Endothelial cell of umbilical vein (primary cell): ENCODE results near the gene YPEL5. TPM values are rescaled to one million over a fixed set of nuclear protein-coding genes. Genes with fewer than 3 reads are reported as not detected.

ENCODE experiments used
- BruUV-seq: library from RNA; stranded (reverse); fragments of 400-500 nt; replicated peaks from 2 replicates; lab custom pipeline; 2021; lab: Mats Ljungman, UMichigan
- CTCF ChIA-PET: fragments of 300-600, 350-600 bp; sonication (Branson Sonifier 250); formaldehyde crosslinking; loops from one replicate; lab custom pipeline; 2021; ENCODE audit warnings: antibody characterized with exemption, inconsistent platforms; lab: Charles Lee
- POLR2A ChIA-PET: fragments of 300-600, 350-600 bp; sonication (Branson Sonifier 250); formaldehyde crosslinking; loops from one replicate; lab custom pipeline; 2021; ENCODE audit warnings: antibody characterized with exemption, inconsistent platforms; lab: Charles Lee
- DNase-seq: peaks from one replicate; pipeline ENCODE4 v3.0.0-alpha.2; 2011; ENCODE audit warnings: low read depth, low spot score
- FAIRE-seq: peaks from 2 replicates; lab custom pipeline; 2011; peaks lifted over from hg19 to GRCh38; lab: Jason Lieb, UNC
- H2AFZ ChIP-seq: 2 replicates; pipeline ENCODE4 v1.6.0; 2012; ENCODE audit warnings: low read depth, low read length, control low read depth, inconsistent platforms
- H3K27ac ChIP-seq: 2 replicates; pipeline ENCODE4 v1.5.1; 2011; ENCODE audit warnings: low read depth, mild to moderate bottlenecking, control low read depth, low read length, moderate library complexity; ENCODE audit not compliant: insufficient read depth
- H3K27me3 ChIP-seq, 2 experiments: 2 replicates each; pipeline versions ENCODE4 v1.6.0 to v1.6.1; 2011; ENCODE audit warnings: low read length in 2 of 2, mixed read lengths in 1 of 2; ENCODE audit not compliant: control insufficient read depth in 2 of 2, insufficient read depth in 2 of 2
- H3K36me3 ChIP-seq, 2 experiments: 2 replicates in 1 of 2; 3 replicates in 1 of 2; pipeline ENCODE4 v1.5.1; 2011; ENCODE audit warnings: low read length in 2 of 2, mild to moderate bottlenecking in 1 of 2, moderate library complexity in 1 of 2; ENCODE audit not compliant: control insufficient read depth in 2 of 2, insufficient read depth in 2 of 2; ENCODE audit errors: extremely low read depth in 1 of 2
- H3K4me1 ChIP-seq: 3 replicates; pipeline ENCODE4 v1.5.1; 2011; ENCODE audit warnings: mild to moderate bottlenecking, low read length; ENCODE audit not compliant: control insufficient read depth, insufficient read depth; ENCODE audit errors: extremely low read depth
- H3K4me2 ChIP-seq: 2 replicates; pipeline ENCODE4 v1.6.1; 2011; ENCODE audit warnings: low read length, control low read depth, mixed read lengths; ENCODE audit not compliant: insufficient read depth
- H3K4me3 ChIP-seq, 3 experiments: fragments of 200-600 bp in 1 of 3; sonication (generic), shearing (Covaris generic) in 1 of 3; replicated peaks in 1 of 3; 2 replicates each; pipeline ENCODE4 v1.5.1; 2011 to 2016; ENCODE audit warnings: control low read depth in 3 of 3, low read length in 3 of 3, mild to moderate bottlenecking in 2 of 3, inconsistent platforms in 1 of 3, low read depth in 1 of 3, moderate library complexity in 1 of 3; ENCODE audit not compliant: insufficient read depth in 1 of 3
- H3K79me2 ChIP-seq: 2 replicates; pipeline ENCODE4 v1.6.0; 2012; ENCODE audit warnings: low read length, inconsistent platforms; ENCODE audit not compliant: control insufficient read depth, insufficient read depth
- H3K9ac ChIP-seq: replicated peaks from 2 replicates; pipeline ENCODE3; 2011; ENCODE audit warnings: low read length, control low read depth; ENCODE audit not compliant: insufficient read depth; ENCODE audit errors: extremely low read depth
- H3K9me1 ChIP-seq: replicated peaks from 3 replicates; pipeline ENCODE4 v1.6.0; 2011; ENCODE audit warnings: mild to moderate bottlenecking, low read length; ENCODE audit not compliant: control insufficient read depth, insufficient read depth; ENCODE audit errors: extremely low read depth
- H3K9me3 ChIP-seq: replicated peaks from 2 replicates; pipeline ENCODE4 v1.5.1; 2012; ENCODE audit warnings: low read length, inconsistent platforms; ENCODE audit not compliant: control insufficient read depth, insufficient read depth
- H4K20me1 ChIP-seq: replicated peaks from 2 replicates; pipeline ENCODE3; 2011; ENCODE audit warnings: mild to moderate bottlenecking, low read length; ENCODE audit not compliant: control insufficient read depth, insufficient read depth; ENCODE audit errors: extremely low read depth
- CTCF ChIP-seq, 2 donors: IDR thresholded peaks; 1 replicate in 1 of 2; 2 replicates in 1 of 2; pipeline ENCODE4 v1.5.1; 2011; ENCODE audit warnings: low read length in 2 of 2, mild to moderate bottlenecking in 2 of 2, moderate library complexity in 2 of 2, control low read depth in 1 of 2, inconsistent platforms in 1 of 2, low read depth in 1 of 2; ENCODE audit not compliant: insufficient read depth in 1 of 2; ENCODE audit errors: extremely low read depth in 1 of 2
- EZH2 ChIP-seq: IDR thresholded peaks from 2 replicates; pipeline ENCODE4 v1.6.1; 2012; ENCODE audit warnings: borderline replicate concordance, low read depth, mild to moderate bottlenecking, moderate library complexity, low read length, inconsistent platforms; ENCODE audit not compliant: severe bottlenecking
- GATA2 ChIP-seq: IDR thresholded peaks from 2 replicates; pipeline ENCODE4 v1.7.0; 2011; ENCODE audit warnings: low read depth, mild to moderate bottlenecking, moderate library complexity, mixed read lengths, low read length; ENCODE audit not compliant: insufficient read length, insufficient read depth
- MAX ChIP-seq: IDR thresholded peaks from 2 replicates; pipeline ENCODE4 v1.6.1; 2011; ENCODE audit not compliant: insufficient read depth, insufficient read length
- MYC ChIP-seq: IDR thresholded peaks from one replicate; pipeline ENCODE4 v1.6.1; 2011; ENCODE audit warnings: mild to moderate bottlenecking, low read depth, low read length
- POLR2A ChIP-seq: IDR thresholded peaks from 2 replicates; pipeline ENCODE4 v1.6.1; 2012; ENCODE audit warnings: low read depth, mild to moderate bottlenecking, control low read depth, low read length
- POLR2AphosphoS5 ChIP-seq: IDR thresholded peaks from 2 replicates; pipeline ENCODE4 v1.6.1; 2012; ENCODE audit warnings: low read depth, mild to moderate bottlenecking, control low read depth, low read length, moderate library complexity; ENCODE audit not compliant: insufficient read depth
- dilution Hi-C: fragments of 300-500 bp; cut with MboI; formaldehyde crosslinking; loops from one replicate; pipeline ENCODE4 v1.15.0; 2019; ENCODE audit warnings: low sequenced_read_pairs; ENCODE audit not compliant: extremely low pct_ligation_motif_present
- intact Hi-C: fragments of 100-400 bp; cut with micrococcal nuclease; formaldehyde crosslinking; loops from one replicate; pipeline ENCODE4 v1.10.0; 2022
- polyA plus RNA-seq, 4 experiments: library from polyadenylated mRNA; depleted of rRNA in 3 of 4; stranded (reverse) in 3 of 4; unstranded in 1 of 4; fragments of >200 nt; gene quantifications; 2 replicates each; pipeline versions ENCODE4 v1.2.1 to v1.2.3, GENCODE V29; 2011 to 2012; ENCODE audit warnings: missing spikeins in 1 of 4
- total RNA-seq: library from RNA; stranded (reverse); gene quantifications from 2 replicates; pipeline ENCODE4 v1.2.3, GENCODE V29; 2021

The YPEL5 gene
- total and polyA plus RNA-seq, 2 donors (not counting 3 experiments of a cell fraction or from before 2014, with no cell fraction given): 49.5 to 62.0 TPM

GRCh38 chr2:30149513-30149912 is 2.7 kb downstream of the YPEL5 start:
- Histone ChIP-seq H2AFZ (no peak overlapping the region), H3K9me1 (no peaks in the 10 kb centered on the region), H3K4me3 (no peak overlapping the region), H3K79me2 (no peaks in the 10 kb centered on the region), H3K9me3 (no peaks in the 10 kb centered on the region), H4K20me1 (no peaks in the 10 kb centered on the region), H3K36me3 (peaks cover 0 to 2% of the 10 kb centered on the region in 2 experiments), H3K4me2 (peak overlapping the region; percentile 42), H3K27me3 (peaks cover 0 to 2% of the 10 kb centered on the region in 2 experiments), H3K9ac (no peak overlapping the region), H3K4me1 (peaks cover 30% of the 10 kb centered on the region), H3K27ac (peak overlapping the region; percentile 3)
- ChIA-PET CTCF (interaction anchor here (8.0 kb wide), 1 partner anchor 14 kb away, joined by 101 read pairs; no protein-coding TSS in a partner anchor), POLR2A (interaction anchor here (0.8 kb wide), 1 partner anchor 16 kb away, joined by 3 read pairs; no protein-coding TSS in a partner anchor)
- FAIRE-seq (peak; percentile 15), DNase-seq (no peak)
- TF ChIP-seq MAX (no peak), POLR2A (no peak), GATA2 (peak; percentile 56), POLR2AphosphoS5 (no peak)
- dilution Hi-C loops (no loop called here), intact Hi-C loops (loop anchor here (5.0 kb wide), 3 partner anchors 83 to 563 kb away; partner anchors contain the start of genes LBH and LCLAT1)
- no TSS peak for BruUV-seq

GRCh38 chr2:30149976-30150375 is 3.2 kb downstream of the YPEL5 start:
- Histone ChIP-seq H3K79me2 (no peaks in the 10 kb centered on the region), H3K4me1 (peaks cover 33% of the 10 kb centered on the region), H4K20me1 (no peaks in the 10 kb centered on the region), H3K27me3 (no peaks in the 10 kb centered on the region), H2AFZ (no peak overlapping the region), H3K4me2 (peak overlapping the region; percentile 42), H3K9ac (no peak overlapping the region), H3K9me3 (no peaks in the 10 kb centered on the region), H3K9me1 (no peaks in the 10 kb centered on the region), H3K36me3 (peaks cover 0 to 2% of the 10 kb centered on the region in 2 experiments), H3K4me3 (no peak overlapping the region), H3K27ac (no peak overlapping the region)
- peak; percentile 71 for FAIRE-seq
- intact Hi-C loops (loop anchor here (5.0 kb wide), 3 partner anchors 82 to 562 kb away; partner anchors contain the start of genes LBH and LCLAT1), dilution Hi-C loops (no loop called here)
- no TSS peak for BruUV-seq
- CTCF ChIA-PET: interaction anchor here (0.7 to 8.0 kb wide), 3 partner anchors 9 to 562 kb away, joined by 3 to 101 read pairs (median 4); no protein-coding TSS in a partner anchor
- DNase-seq: peak; percentile 15
- TF ChIP-seq MAX: no peak
- TF ChIP-seq MYC: no peak
- no peak for TF ChIP-seq CTCF (IDR thresholded peaks at IDR 0.05; ENCODE audit: extremely low read depth in 1 of 2, insufficient read depth in 1 of 2, low read depth in 1 of 2, low read length in 2 of 2)
- no peak for TF ChIP-seq EZH2
- no peak for TF ChIP-seq POLR2AphosphoS5
- POLR2A ChIA-PET: no interaction called here
